RWPE2 (cell line): ENCODE measurements around the gene PLXNA4.

ENCODE experiments used
- ATAC-seq: fragments of 200-7000 bp; cut with Tn5 transposase; 3 replicates; pipeline ENCODE4 v1.9.1; 2021; ENCODE audit warnings: low read depth
- DNase-seq: peaks from one replicate; pipeline ENCODE4 v3.0.0-alpha.2; 2020; ENCODE audit warnings: low spot score
- H3K27ac ChIP-seq: fragments of 450-650 bp; 2 replicates; pipeline ENCODE4 v1.5.1; 2017; ENCODE audit warnings: mild to moderate bottlenecking; ENCODE audit not compliant: poor library complexity, severe bottlenecking
- H3K27me3 ChIP-seq: fragments of 250-450 bp; sonication (Bioruptor Pico); 2 replicates; pipeline ENCODE4 v1.5.1; 2021; ENCODE audit warnings: mild to moderate bottlenecking, moderate library complexity; ENCODE audit not compliant: insufficient read depth, poor library complexity, severe bottlenecking
- H3K36me3 ChIP-seq: fragments of 250-450 bp; sonication (Bioruptor Pico); 2 replicates; pipeline ENCODE4 v1.5.1; 2020; ENCODE audit warnings: low read depth, mild to moderate bottlenecking, moderate library complexity
- H3K4me1 ChIP-seq: fragments of 250-450 bp; sonication (Bioruptor Pico); 2 replicates; pipeline ENCODE4 v1.5.1; 2021; ENCODE audit warnings: mild to moderate bottlenecking, moderate library complexity; ENCODE audit not compliant: insufficient read depth, poor library complexity, severe bottlenecking
- H3K4me3 ChIP-seq: fragments of 250-450 bp; sonication (Bioruptor Pico); 2 replicates; pipeline ENCODE4 v1.5.1; 2021; ENCODE audit warnings: mild to moderate bottlenecking, moderate library complexity; ENCODE audit not compliant: severe bottlenecking
- H3K9me3 ChIP-seq: fragments of 250-450 bp; sonication (Bioruptor Pico); 2 replicates; pipeline ENCODE4 v1.5.1; 2021; ENCODE audit warnings: mild to moderate bottlenecking, moderate library complexity; ENCODE audit not compliant: severe bottlenecking
- TF ChIP-seq, protein P1 (sequence below): fragments of 450-650 bp; IDR thresholded peaks from one replicate; pipeline ENCODE4 v1.5.1; 2017; ENCODE audit warnings: mild to moderate bottlenecking, moderate library complexity; ENCODE audit not compliant: poor library complexity, severe bottlenecking

Gene PLXNA4

GRCh38 chr7:132446666-132447278 is 129.5 kb downstream of the PLXNA4 start:
- H3K9me3 ChIP-seq: peaks cover 2% of the 10 kb centered on the region
- ATAC-seq (no peak), DNase-seq (no peak)
- TF ChIP-seq, protein P1, sequence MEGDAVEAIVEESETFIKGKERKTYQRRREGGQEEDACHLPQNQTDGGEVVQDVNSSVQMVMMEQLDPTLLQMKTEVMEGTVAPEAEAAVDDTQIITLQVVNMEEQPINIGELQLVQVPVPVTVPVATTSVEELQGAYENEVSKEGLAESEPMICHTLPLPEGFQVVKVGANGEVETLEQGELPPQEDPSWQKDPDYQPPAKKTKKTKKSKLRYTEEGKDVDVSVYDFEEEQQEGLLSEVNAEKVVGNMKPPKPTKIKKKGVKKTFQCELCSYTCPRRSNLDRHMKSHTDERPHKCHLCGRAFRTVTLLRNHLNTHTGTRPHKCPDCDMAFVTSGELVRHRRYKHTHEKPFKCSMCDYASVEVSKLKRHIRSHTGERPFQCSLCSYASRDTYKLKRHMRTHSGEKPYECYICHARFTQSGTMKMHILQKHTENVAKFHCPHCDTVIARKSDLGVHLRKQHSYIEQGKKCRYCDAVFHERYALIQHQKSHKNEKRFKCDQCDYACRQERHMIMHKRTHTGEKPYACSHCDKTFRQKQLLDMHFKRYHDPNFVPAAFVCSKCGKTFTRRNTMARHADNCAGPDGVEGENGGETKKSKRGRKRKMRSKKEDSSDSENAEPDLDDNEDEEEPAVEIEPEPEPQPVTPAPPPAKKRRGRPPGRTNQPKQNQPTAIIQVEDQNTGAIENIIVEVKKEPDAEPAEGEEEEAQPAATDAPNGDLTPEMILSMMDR: no peak
- H3K4me3 ChIP-seq: no peak overlapping the region
- no peaks in the 10 kb centered on the region for H3K36me3 ChIP-seq
- no peak overlapping the region for H3K27ac ChIP-seq
- H3K4me1 ChIP-seq: no peaks in the 10 kb centered on the region
- H3K27me3 ChIP-seq: peaks cover 7% of the 10 kb centered on the region

GRCh38 chr7:132446260-132446659 is 130.0 kb downstream of the PLXNA4 start:
- Histone ChIP-seq H3K9me3 (peaks cover 2% of the 10 kb centered on the region), H3K4me3 (no peak overlapping the region), H3K27ac (no peak overlapping the region), H3K27me3 (peaks cover 8% of the 10 kb centered on the region), H3K36me3 (no peaks in the 10 kb centered on the region), H3K4me1 (no peaks in the 10 kb centered on the region)
- no peak for ATAC-seq
- no peak for DNase-seq
- TF ChIP-seq, protein P1: no peak

DNA sequence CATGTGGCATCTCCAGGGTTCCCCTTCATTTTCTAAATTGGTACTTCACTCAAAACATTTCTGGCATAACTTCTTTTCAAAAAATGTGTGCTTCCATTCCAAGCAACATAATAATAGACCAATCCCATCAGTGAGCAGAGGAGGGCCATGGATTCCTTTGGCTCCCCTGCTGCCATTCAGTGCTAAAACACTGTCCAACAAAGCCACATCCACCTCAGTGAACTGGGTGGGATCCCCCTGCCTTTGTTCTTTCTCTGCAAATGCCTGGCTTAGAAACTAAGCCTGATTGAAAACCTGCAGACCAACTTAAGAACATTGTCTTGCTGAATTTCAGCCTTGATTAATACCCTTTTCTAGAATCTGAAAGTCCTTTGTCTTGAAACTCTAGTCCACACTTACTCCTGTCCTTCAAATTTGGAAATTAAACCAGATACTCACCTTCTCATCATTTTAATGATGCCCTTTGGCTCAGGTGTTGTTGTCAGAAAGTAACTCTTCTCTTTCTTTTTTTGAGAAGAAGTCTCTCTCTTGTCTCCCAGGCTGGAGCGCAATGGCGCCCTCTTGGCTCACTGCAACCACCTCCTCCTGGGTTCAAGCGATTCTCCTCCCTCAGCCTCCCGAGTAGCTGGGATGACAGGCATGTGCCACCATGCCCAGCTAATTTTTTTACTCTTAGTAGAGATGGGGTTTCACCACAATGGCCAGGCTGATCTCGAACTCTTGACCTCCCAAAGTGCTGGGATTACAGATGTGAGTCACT is 132.3 kb downstream of the PLXNA4 start:
- ATAC-seq (no peak), DNase-seq (no peak)
- Histone ChIP-seq H3K27ac (no peak overlapping the region), H3K27me3 (peaks cover 22% of the 10 kb centered on the region), H3K4me3 (no peak overlapping the region), H3K4me1 (no peaks in the 10 kb centered on the region), H3K36me3 (no peaks in the 10 kb centered on the region), H3K9me3 (peaks cover 2% of the 10 kb centered on the region)
- TF ChIP-seq, protein P1: no peak

GRCh38 chr7:132441935-132442334 is 134.3 kb downstream of the PLXNA4 start:
- Histone ChIP-seq H3K27ac (no peak overlapping the region), H3K4me1 (no peaks in the 10 kb centered on the region), H3K36me3 (no peaks in the 10 kb centered on the region), H3K27me3 (peaks cover 31% of the 10 kb centered on the region), H3K9me3 (no peaks in the 10 kb centered on the region), H3K4me3 (no peak overlapping the region)
- TF ChIP-seq, protein P1: no peak
- ATAC-seq: no peak
- DNase-seq: no peak

DNA sequence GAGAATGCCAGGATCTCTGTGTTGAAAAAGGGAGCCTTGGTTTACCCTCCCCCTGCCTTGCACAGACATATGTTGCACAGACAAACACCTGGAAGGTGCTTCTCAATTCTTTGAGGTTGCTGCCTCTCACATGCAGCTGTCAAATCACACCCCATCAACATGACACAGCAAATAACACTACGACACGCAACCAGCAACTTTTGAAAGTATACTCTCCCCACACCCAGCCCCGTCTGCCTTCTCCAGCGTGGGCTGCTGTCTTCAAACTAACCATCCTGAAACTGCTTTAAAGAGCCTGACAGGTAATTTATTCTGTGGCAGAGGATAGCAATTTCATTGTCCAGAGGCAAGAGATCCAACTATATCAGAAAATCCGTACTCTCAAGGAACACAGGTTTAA is 136.1 kb downstream of the PLXNA4 start:
- Histone ChIP-seq H3K4me3 (no peak overlapping the region), H3K27ac (no peak overlapping the region), H3K36me3 (no peaks in the 10 kb centered on the region), H3K4me1 (no peaks in the 10 kb centered on the region), H3K27me3 (peaks cover 33% of the 10 kb centered on the region), H3K9me3 (no peaks in the 10 kb centered on the region)
- no peak for ATAC-seq
- DNase-seq: no peak
- TF ChIP-seq, protein P1: no peak
